DND-41 (cell line): ENCODE data around the gene CEP70.

Source experiments
- EZH2 ChIP-seq: IDR thresholded peaks from 3 replicates; pipeline ENCODE4 v1.6.1; 2012; ENCODE audit warnings: borderline replicate concordance, low read depth, mild to moderate bottlenecking, moderate library complexity, low read length, inconsistent platforms; ENCODE audit not compliant: severe bottlenecking
- TF ChIP-seq, protein P1 (sequence below): IDR thresholded peaks from 2 replicates; pipeline ENCODE4 v1.5.1; 2012; ENCODE audit warnings: borderline replicate concordance, low read length, moderate library complexity, mild to moderate bottlenecking; ENCODE audit not compliant: poor library complexity, severe bottlenecking; ENCODE audit errors: extremely low read depth

DNA sequence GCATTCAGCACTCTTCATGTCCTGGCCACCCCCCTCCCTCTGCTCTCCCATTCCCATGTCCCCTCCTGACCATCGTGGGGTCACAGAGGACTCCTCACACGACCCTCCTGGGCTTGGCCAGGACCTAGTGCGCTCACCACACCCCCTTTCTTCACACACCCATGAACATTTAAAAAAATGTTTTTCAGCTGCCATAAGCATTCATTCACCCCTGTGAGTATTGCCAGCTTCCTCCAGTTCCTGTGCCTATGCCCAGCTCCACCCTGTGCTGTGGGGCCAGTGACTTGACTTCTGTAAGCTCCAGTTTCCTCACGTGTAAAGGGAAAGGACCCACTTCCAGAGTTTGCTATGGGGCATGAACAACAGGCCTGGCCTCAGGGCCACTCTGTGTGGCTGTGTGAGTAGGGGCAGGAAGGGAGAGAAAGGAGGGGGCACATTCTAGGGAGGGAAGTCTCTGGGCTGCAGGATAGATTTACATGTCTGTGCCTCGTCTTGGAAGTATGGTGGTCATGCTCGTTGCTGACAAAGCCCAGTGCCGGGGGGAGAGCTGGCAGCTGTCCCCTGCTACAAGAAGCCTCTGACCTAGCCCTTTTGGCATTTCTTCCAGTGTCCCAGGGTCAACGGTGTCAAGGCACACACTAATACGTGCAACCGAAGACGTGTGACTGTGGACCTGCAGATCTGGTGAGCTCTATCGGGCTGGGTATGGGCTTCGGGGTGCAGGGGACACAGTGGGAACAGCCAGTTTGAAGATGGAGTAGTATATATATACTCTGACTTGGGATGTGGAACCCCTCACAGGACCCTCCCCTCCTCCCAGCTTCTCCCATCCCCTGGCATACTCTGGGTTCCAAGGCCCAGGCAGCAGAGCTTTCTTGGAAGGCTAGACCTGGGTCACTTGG is 136.8 kb downstream of the CEP70 start:
- TF ChIP-seq, protein P1, sequence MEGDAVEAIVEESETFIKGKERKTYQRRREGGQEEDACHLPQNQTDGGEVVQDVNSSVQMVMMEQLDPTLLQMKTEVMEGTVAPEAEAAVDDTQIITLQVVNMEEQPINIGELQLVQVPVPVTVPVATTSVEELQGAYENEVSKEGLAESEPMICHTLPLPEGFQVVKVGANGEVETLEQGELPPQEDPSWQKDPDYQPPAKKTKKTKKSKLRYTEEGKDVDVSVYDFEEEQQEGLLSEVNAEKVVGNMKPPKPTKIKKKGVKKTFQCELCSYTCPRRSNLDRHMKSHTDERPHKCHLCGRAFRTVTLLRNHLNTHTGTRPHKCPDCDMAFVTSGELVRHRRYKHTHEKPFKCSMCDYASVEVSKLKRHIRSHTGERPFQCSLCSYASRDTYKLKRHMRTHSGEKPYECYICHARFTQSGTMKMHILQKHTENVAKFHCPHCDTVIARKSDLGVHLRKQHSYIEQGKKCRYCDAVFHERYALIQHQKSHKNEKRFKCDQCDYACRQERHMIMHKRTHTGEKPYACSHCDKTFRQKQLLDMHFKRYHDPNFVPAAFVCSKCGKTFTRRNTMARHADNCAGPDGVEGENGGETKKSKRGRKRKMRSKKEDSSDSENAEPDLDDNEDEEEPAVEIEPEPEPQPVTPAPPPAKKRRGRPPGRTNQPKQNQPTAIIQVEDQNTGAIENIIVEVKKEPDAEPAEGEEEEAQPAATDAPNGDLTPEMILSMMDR, result no peak
- no peak for TF ChIP-seq EZH2
